HL-60/S4 treated with retinoic acid at 250 ng/mL for 4 days and 3 days (cell line): Measurements from ENCODE around the gene ZNF214.
"Not testable (repeated sequence)": the region's sequence is repeated elsewhere in the genome, so short reads cannot be mapped to it uniquely, and the experiment has no call there.

Source experiments
- in situ Hi-C: fragments of 300-500 bp; cut with MboI; formaldehyde crosslinking; loops from 2 replicates; pipeline ENCODE4 v1.7.0; 2022; ENCODE audit warnings: low sequenced_read_pairs

ZNF214 gene

DNA sequence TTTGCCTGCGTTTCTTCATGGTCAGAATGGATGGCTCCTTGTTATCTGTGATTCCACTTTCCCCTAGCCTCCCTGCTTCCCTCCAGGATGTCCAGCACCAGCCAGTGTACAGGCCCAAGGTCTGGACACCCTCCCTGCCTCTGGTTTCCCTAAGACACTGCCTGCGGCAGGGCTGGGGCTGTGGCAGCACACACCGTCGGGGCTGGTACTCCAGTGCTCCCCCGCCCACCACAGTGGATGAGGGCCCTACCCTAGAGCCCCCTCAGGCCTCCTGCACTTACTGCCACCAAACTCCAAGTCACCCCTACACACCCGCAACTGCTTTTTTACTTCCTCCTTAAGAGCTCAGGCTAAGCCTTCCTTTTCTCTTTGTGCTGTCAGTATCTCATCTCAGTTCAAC is 28.9 kb downstream of the ZNF214 start:
- in situ Hi-C loops, result no loop called here

DNA sequence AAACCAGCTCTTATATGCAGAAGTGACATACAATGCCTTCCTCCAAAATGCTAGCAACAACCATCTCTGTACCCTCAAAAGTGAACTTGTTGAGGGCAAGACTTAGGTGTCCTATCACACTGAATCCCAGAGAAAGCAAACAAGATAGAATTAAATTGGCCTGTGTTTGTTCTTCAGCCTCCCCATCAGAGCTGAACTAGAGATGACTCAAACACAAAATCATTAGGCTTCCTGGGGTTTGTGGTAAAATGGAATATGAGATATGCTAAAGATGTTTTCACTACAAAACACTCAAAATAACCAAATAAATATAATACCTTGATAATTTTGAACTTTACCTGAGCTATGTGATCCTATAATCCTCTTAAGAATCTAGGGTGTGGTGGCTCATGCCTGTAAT is 31.6 kb downstream of the ZNF214 start:
- in situ Hi-C loops, result no loop called here

DNA sequence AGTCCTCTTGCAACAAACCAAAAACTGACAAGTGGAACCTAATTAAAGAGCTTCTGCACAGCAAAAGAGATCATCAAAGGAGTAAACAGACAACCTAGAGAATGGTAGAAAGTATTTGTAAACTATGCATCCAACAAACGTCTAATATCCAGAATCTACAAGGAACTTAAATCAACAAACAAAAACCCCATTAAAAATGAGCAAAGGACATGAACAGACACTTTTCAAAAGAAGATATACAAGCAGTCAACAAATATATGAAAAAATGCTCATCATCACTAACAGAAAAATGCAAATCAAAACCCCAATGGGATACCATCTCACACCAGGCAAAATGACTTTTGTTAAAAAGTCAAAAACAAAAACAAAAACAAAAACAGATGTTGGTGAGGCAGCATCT is 33.7 kb downstream of the ZNF214 start:
- in situ Hi-C loops, result no loop called here

DNA sequence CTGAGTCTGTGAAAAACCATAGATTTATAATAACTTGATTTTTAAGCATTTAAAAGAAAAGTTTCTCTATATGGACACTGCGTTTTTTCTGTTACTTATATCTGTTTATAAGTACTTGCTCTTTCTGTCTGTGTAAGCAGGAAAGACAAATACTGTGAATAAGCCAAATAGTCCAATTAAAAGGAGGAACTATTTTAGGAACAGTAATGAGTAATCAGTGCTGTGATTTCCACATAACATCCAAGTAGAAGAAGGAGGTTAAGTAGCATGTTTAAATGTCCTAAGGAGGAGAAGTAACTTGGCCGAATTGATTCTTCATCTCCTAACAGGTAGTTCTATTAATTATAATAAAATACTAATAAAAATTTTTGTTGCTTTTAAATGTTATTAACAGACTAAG is 40.8 kb downstream of the ZNF214 start:
- in situ Hi-C loops, result no loop called here

DNA sequence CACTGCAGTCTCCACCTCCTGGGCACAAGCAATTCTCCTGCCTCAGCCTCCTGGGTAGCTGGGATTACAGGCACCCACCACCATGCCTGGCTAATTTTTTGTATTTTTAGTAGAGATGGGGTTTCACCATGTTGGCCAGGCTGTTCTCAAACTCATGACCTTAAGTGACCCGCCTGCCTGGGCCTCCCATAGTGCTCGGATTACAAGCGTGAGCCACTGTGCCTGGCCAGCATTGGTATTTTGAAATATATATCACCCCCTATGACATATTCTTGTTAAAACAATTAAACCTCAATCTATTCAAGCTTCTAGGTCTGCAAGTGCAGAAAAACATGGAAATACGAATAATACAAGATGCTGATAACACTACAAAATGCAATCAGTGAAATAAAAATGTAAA is 50.3 kb downstream of the ZNF214 start:
- in situ Hi-C loops, result not testable (repeated sequence)

DNA sequence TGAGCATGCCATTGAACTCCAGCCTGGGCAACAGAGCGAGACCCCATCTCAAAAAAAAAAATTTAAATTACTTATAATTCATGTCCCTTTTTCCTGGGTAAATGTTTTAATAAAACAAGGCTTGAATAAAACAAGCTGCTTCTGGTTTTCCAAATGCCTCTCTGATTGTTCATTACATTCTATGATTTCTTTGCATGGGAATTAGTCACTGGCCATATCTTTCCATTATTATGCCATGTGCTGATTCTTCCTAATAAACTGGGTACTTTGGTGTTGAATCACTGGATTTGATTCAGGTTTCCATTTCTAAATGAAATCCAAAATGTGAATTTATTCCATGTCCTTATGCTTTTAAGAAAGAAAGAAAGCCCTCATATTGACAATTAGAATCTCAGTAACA is 51.3 kb downstream of the ZNF214 start:
- in situ Hi-C loops, result no loop called here

DNA sequence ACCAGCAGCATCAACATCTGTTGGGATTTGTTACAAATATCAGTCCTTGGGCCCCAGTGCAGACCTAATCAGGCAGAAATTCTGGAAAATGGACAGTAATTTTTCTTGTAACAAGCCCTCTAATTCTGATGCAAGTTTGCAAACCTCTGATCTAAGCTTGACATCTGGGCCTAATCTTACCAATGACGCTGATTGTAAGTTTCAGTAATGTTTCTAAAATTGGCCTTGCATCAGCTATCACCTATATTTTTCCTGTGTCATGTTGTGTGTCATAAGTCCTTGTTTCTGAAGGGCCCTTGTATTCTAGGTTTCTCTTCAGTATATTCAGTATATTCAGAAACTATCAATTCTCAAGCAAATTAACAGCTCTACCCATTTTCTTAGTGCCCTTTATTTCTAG is 57.5 kb downstream of the ZNF214 start:
- in situ Hi-C loops, result no loop called here

DNA sequence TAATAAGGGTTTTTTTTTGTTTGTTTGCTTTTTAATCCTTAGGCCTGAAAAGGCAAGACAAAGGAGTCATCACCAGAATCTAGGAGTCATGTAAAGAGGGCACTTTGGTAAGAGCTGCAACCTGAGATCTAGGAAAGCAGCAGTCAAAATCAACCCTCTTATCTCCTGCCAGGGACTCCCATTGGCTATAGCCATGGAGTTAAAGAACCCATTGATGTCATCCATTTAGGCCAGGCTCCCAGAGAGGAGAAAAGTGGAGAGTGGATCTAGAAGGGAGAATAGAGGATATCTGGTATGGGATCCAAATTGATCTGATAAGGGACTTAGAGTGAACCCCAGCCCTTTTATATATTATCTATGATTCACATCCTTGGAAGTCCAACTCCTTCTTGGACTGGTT is 58.0 kb downstream of the ZNF214 start:
- in situ Hi-C loops, result no loop called here

DNA sequence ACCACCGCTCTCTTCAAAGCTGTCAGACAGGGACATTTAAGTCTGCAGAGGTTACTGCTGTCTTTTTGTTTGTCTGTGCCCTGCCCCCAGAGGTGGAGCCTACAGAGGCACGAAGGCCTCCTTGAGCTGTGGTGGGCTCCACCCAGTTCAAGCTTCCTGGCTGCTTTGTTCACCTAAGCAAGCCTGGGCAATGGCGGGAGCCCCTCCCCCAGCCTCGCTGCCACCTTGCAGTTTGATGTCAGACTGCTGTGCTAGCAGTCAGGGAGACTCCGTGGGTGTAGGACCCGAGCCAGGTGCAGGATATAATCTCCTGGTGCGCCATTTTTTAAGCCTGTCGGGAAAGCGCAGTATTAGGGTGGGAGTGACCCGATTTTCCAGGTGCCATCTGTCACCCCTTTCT is 65.9 kb downstream of the ZNF214 start:
- in situ Hi-C loops, result not testable (repeated sequence)
